Activated CD8-positive, alpha-beta T cell treated with anti-CD3 and anti-CD28 coated beads for 36 hours (primary cell): Measurements from ENCODE around the gene NID2. TPM values are rescaled to one million over a fixed set of nuclear protein-coding genes. Genes with fewer than 3 reads are reported as not detected.

Experiments
- ATAC-seq: fragments of 200-7000 bp; cut with Tn5 transposase; one replicate; pipeline ENCODE4 v1.10.0; 2021; ENCODE audit warnings: mild to moderate bottlenecking, moderate library complexity
- CTCF ChIA-PET: fragments of 350-600 bp; sonication (Branson Sonifier 250); formaldehyde crosslinking; loops from one replicate; lab custom pipeline; 2021; ENCODE audit warnings: antibody characterized with exemption; lab: Charles Lee
- POLR2A ChIA-PET: fragments of 350-600 bp; sonication (Branson Sonifier 250); formaldehyde crosslinking; loops from one replicate; lab custom pipeline; 2021; ENCODE audit warnings: antibody characterized with exemption; lab: Charles Lee
- DNase-seq: peaks from one replicate; pipeline ENCODE4 v3.0.0-alpha.2; 2020
- H3K27ac Mint-ChIP-seq: one replicate; pipeline ENCODE4 v1.8.0; 2021; ENCODE audit warnings: mild to moderate bottlenecking, mixed read lengths
- H3K27me3 Mint-ChIP-seq: one replicate; pipeline ENCODE4 v1.8.0; 2021; ENCODE audit warnings: mixed read lengths
- H3K36me3 Mint-ChIP-seq: one replicate; pipeline ENCODE4 v1.8.0; 2021; ENCODE audit warnings: low read depth, mixed read lengths
- H3K4me1 Mint-ChIP-seq: one replicate; pipeline ENCODE4 v1.8.0; 2021; ENCODE audit warnings: low read depth, mixed read lengths
- H3K4me3 Mint-ChIP-seq: one replicate; pipeline ENCODE4 v1.8.0; 2021; ENCODE audit warnings: mild to moderate bottlenecking, moderate library complexity, mixed read lengths
- H3K9me3 Mint-ChIP-seq: one replicate; pipeline ENCODE4 v1.8.0; 2021; ENCODE audit warnings: mixed read lengths
- intact Hi-C: fragments of 100-400 bp; cut with micrococcal nuclease; formaldehyde crosslinking; loops from one replicate; pipeline ENCODE4 v1.10.0; 2022
- total RNA-seq, 2 experiments: library from RNA; stranded (reverse); gene quantifications; one replicate each; pipeline ENCODE4 v1.2.3, GENCODE V29; 2021
- TF ChIP-seq, protein P1 (sequence below): fragments of 200-600 bp; IDR thresholded peaks from one replicate; pipeline ENCODE4 v1.8.0; 2022; ENCODE audit warnings: antibody characterized with exemption, mild to moderate bottlenecking

The NID2 gene
- total RNA-seq, 2 experiments from 2014 or later, result 0.29 TPM; not detected in 1

GRCh38 chr14:51981218-51981854 is 87.5 kb downstream of the NID2 start:
- no peak for DNase-seq
- peak; percentile 53 for ATAC-seq
- no peak overlapping the region for H3K27ac Mint-ChIP-seq
- POLR2A ChIA-PET, result interaction anchor here (1.0 to 1.8 kb wide), 2 partner anchors 9 to 79 kb away, joined by 3 to 5 read pairs; no protein-coding TSS in a partner anchor
- no peaks in the 10 kb centered on the region for H3K27me3 Mint-ChIP-seq
- H3K36me3 Mint-ChIP-seq, result no peaks in the 10 kb centered on the region
- CTCF ChIA-PET, result interaction anchor here (1.4 to 7.4 kb wide), 6 partner anchors 12 to 203 kb away, joined by 3 to 99 read pairs (median 19); partner anchors contain the start of gene GNG2
- TF ChIP-seq, protein P1, sequence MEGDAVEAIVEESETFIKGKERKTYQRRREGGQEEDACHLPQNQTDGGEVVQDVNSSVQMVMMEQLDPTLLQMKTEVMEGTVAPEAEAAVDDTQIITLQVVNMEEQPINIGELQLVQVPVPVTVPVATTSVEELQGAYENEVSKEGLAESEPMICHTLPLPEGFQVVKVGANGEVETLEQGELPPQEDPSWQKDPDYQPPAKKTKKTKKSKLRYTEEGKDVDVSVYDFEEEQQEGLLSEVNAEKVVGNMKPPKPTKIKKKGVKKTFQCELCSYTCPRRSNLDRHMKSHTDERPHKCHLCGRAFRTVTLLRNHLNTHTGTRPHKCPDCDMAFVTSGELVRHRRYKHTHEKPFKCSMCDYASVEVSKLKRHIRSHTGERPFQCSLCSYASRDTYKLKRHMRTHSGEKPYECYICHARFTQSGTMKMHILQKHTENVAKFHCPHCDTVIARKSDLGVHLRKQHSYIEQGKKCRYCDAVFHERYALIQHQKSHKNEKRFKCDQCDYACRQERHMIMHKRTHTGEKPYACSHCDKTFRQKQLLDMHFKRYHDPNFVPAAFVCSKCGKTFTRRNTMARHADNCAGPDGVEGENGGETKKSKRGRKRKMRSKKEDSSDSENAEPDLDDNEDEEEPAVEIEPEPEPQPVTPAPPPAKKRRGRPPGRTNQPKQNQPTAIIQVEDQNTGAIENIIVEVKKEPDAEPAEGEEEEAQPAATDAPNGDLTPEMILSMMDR, result no peak
- H3K4me1 Mint-ChIP-seq, result peaks cover 7% of the 10 kb centered on the region
- intact Hi-C loops, result loop anchor here (5.0 kb wide), 1 partner anchor 134 kb away; no protein-coding TSS in a partner anchor
- H3K4me3 Mint-ChIP-seq, result no peak overlapping the region
- H3K9me3 Mint-ChIP-seq, result no peaks in the 10 kb centered on the region

DNA sequence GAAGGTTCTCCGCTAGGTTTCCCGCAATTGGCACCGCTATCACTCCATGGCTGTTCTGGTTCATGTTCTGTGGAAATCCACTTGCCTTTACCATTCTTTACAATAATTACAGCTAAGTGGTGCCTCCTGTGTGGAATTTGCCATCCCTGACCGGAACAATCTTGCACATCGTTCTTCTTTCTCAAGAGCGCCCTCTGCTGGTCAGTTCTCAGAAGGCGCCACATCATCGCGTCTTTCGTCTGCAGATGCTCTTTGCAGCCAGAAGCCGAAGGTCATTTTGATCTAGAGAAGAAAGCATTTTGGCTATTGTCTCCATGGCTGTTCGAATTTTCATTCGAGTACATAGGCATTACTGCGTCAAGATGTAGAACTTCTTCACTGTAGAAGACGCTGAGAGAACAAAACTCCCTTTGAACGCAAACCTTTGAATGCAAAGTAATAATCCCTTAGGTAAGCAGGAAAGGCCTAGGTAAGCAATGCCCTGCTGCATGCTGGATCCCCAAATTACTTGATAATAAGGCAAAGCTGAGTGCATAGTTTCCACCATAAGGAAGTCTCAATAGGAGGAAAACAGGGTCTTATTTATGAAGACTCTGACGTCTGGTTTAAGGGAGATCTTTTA is 89.7 kb downstream of the NID2 start:
- ATAC-seq (peak; percentile 70), DNase-seq (peak; percentile 90)
- Mint-ChIP-seq H3K27me3 (no peaks in the 10 kb centered on the region), H3K4me1 (peaks cover 7% of the 10 kb centered on the region), H3K4me3 (no peak overlapping the region), H3K9me3 (no peaks in the 10 kb centered on the region), H3K36me3 (no peaks in the 10 kb centered on the region), H3K27ac (no peak overlapping the region)
- POLR2A ChIA-PET, result interaction anchor here (1.0 kb wide), 1 partner anchor 133 kb away, joined by 3 read pairs; no protein-coding TSS in a partner anchor
- TF ChIP-seq, protein P1, result peak; percentile 96
- intact Hi-C loops, result no loop called here
- CTCF ChIA-PET, result interaction anchor here (0.5 to 7.4 kb wide), 64 partner anchors 9 to 696 kb away, joined by 3 to 99 read pairs (median 4); partner anchors contain the start of genes GNG2, NID2 and RTRAF

DNA sequence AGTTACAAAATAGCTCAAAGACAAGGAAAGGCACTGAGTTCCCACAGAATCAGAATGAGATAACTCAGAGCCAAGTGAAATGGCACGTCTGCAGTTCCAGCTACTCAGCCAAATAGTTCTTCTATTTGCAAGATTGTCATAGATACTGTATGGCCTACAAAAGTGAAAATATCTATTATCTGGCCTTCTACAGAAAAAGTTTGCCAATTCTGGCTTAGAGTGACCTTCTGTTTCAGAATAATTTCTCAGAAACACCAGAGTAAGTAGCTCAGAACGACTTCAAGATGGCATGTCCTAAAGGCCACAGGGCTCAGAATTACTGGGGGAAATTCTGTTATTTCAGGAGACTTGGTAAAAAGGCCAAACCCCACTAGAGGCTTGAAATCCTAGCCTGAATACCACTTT is 90.2 kb downstream of the NID2 start:
- Mint-ChIP-seq H3K36me3 (no peaks in the 10 kb centered on the region), H3K4me1 (peaks cover 7% of the 10 kb centered on the region), H3K4me3 (no peak overlapping the region), H3K27me3 (no peaks in the 10 kb centered on the region), H3K9me3 (no peaks in the 10 kb centered on the region), H3K27ac (no peak overlapping the region)
- no peak for DNase-seq
- intact Hi-C loops, result no loop called here
- CTCF ChIA-PET, result interaction anchor here (0.5 to 7.4 kb wide), 61 partner anchors 9 to 695 kb away, joined by 3 to 99 read pairs (median 4); partner anchors contain the start of genes GNG2, NID2 and RTRAF
- POLR2A ChIA-PET, result interaction anchor here (1.0 kb wide), 1 partner anchor 132 kb away, joined by 3 read pairs; no protein-coding TSS in a partner anchor
- ATAC-seq, result no peak
- TF ChIP-seq, protein P1, result no peak

DNA sequence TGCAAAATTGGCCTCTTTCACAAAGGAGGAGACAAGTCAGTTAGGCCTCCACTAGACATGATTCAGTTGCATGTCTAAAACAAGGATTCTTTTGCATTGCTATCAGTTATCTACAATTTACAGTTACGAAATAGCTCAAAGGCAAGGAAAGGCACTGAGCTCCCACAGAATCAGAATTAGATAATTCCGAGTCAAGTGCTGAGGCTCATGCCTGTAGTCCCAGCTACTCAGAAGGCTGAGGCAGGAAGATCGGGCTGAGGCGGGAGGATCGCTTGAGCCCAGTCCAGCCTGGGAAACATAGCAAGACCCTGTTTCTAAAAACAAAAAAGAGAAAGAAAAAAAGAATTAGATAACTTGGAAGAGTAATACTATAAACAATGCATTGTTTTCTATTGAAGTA is 91.8 kb downstream of the NID2 start:
- Mint-ChIP-seq H3K4me3 (no peak overlapping the region), H3K27ac (no peak overlapping the region), H3K36me3 (no peaks in the 10 kb centered on the region), H3K9me3 (no peaks in the 10 kb centered on the region), H3K27me3 (no peaks in the 10 kb centered on the region), H3K4me1 (peaks cover 7% of the 10 kb centered on the region)
- POLR2A ChIA-PET, result interaction anchor here (0.9 kb wide), 1 partner anchor 116 kb away, joined by 3 read pairs; no protein-coding TSS in a partner anchor
- DNase-seq (no peak), ATAC-seq (no peak)
- intact Hi-C loops, result no loop called here
- TF ChIP-seq, protein P1, result no peak
- CTCF ChIA-PET, result interaction anchor here (1.1 to 7.4 kb wide), 9 partner anchors 8 to 199 kb away, joined by 4 to 99 read pairs (median 11); partner anchors contain the start of genes GNG2 and RTRAF
